Dermis microvascular lymphatic vessel endothelial cell (primary cell): ENCODE results near the gene KRTAP10-7. TPM values are rescaled to one million over a fixed set of nuclear protein-coding genes. Genes with fewer than 3 reads are reported as not detected.
"Not testable (repeated sequence)": the region's sequence is repeated elsewhere in the genome, so short reads cannot be mapped to it uniquely, and the experiment has no call there.

Experiments
- DNase-seq, 2 donors: peaks; one replicate each; pipeline versions ENCODE4 v3.0.0 to v3.0.0-alpha.2; 2010; ENCODE audit warnings: low read depth in 2 of 2
- total RNA-seq: library from RNA; depleted of rRNA; stranded (reverse); fragments of >200 nt; gene quantifications from 2 replicates; pipeline ENCODE4 v1.2.1, GENCODE V29; 2014

Gene KRTAP10-7
- total RNA-seq, 1 donor from 2014 or later: not detected

- no peak for DNase-seq
Measured at GRCh38 chr21:44628707-44629391, 28.5 kb downstream of the KRTAP10-7 start.

GRCh38 chr21:44630440-44630839, 30.0 kb downstream of the KRTAP10-7 start:
- DNase-seq: no peak

- no peak for DNase-seq
Measured at GRCh38 chr21:44632067-44632466, 31.7 kb downstream of the KRTAP10-7 start.

- no peak for DNase-seq
Measured at GRCh38 chr21:44636209-44637017, 36.0 kb downstream of the KRTAP10-7 start.

GRCh38 chr21:44637018-44637850, 36.8 kb downstream of the KRTAP10-7 start, which contains the start of gene KRTAP10-10:
TSS of gene KRTAP10-10 (plus strand) at chr21:44637356. CDS start at chr21:44637418, 62 bp downstream.
- DNase-seq: no peak

GRCh38 chr21:44637851-44638348, 37.5 kb downstream of the KRTAP10-7 start:
- DNase-seq: not testable (repeated sequence)

GRCh38 chr21:44638506-44639330, 38.3 kb downstream of the KRTAP10-7 start:
- not testable (repeated sequence) for DNase-seq

- no peak for DNase-seq
Measured at GRCh38 chr21:44639331-44639655, 38.9 kb downstream of the KRTAP10-7 start.

GRCh38 chr21:44640761-44641160, 40.4 kb downstream of the KRTAP10-7 start:
- no peak for DNase-seq

GRCh38 chr21:44643741-44644310, 43.4 kb downstream of the KRTAP10-7 start:
- DNase-seq: no peak

- DNase-seq: no peak
Measured at GRCh38 chr21:44644878-44645277, 44.5 kb downstream of the KRTAP10-7 start.

- DNase-seq: not testable (repeated sequence)
Measured at GRCh38 chr21:44646366-44647221, 46.2 kb downstream of the KRTAP10-7 start, which contains the start of gene KRTAP10-11. TSS of gene KRTAP10-11 (plus strand) at chr21:44646414. CDS start at chr21:44646459, 45 bp downstream.

- no peak for DNase-seq
Measured at GRCh38 chr21:44647222-44647552, 46.8 kb downstream of the KRTAP10-7 start.

GRCh38 chr21:44648557-44649311, 48.3 kb downstream of the KRTAP10-7 start:
- DNase-seq: no peak

- no peak for DNase-seq
Measured at GRCh38 chr21:44649521-44650100, 49.2 kb downstream of the KRTAP10-7 start.

- no peak for DNase-seq
Measured at GRCh38 chr21:44650265-44650972, 50.0 kb downstream of the KRTAP10-7 start.

GRCh38 chr21:44650973-44651675, 50.7 kb downstream of the KRTAP10-7 start:
- DNase-seq: no peak
